ENCODE results near the gene CABP7. TPM values are rescaled to one million over a fixed set of nuclear protein-coding genes. Genes with fewer than 3 reads are reported as not detected.

CABP7 gene
- polyA plus RNA-seq, 3 donors = 0.11 to 0.12 TPM; not detected in 1

GRCh38 chr22:29768052-29768693 lies 48.4 kb downstream of the CABP7 start:
- no peak for DNase-seq

GRCh38 chr22:29769723-29770321 lies 50.0 kb downstream of the CABP7 start:
- DNase-seq = no peak

- DNase-seq = no peak
These were observed 52.4 kb downstream of the CABP7 start for GRCh38 chr22:29772170-29772641.

DNA sequence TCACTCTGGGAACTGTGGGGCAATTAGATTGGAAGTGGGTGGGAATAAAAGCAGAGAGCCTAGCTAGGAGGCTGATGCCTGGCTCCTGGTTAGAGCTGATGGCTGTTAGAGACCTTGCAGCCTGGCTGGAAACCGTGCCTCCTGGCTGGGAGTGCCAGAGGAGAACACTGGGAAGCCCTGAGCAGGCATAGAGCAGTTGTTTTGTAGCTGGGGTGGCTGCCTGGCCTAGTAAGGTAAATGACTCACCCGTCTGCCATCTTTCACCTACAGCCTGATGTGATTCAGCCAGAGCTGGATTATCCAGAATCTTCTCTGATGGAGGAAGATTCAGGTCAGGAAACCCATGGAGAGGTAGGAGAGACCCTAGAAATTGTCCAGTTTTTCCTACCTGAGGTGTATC lies 53.4 kb downstream of the CABP7 start:
- no peak for DNase-seq

- DNase-seq = no peak
These were observed 60.4 kb downstream of the CABP7 start for GRCh38 chr22:29780220-29780619.

DNA sequence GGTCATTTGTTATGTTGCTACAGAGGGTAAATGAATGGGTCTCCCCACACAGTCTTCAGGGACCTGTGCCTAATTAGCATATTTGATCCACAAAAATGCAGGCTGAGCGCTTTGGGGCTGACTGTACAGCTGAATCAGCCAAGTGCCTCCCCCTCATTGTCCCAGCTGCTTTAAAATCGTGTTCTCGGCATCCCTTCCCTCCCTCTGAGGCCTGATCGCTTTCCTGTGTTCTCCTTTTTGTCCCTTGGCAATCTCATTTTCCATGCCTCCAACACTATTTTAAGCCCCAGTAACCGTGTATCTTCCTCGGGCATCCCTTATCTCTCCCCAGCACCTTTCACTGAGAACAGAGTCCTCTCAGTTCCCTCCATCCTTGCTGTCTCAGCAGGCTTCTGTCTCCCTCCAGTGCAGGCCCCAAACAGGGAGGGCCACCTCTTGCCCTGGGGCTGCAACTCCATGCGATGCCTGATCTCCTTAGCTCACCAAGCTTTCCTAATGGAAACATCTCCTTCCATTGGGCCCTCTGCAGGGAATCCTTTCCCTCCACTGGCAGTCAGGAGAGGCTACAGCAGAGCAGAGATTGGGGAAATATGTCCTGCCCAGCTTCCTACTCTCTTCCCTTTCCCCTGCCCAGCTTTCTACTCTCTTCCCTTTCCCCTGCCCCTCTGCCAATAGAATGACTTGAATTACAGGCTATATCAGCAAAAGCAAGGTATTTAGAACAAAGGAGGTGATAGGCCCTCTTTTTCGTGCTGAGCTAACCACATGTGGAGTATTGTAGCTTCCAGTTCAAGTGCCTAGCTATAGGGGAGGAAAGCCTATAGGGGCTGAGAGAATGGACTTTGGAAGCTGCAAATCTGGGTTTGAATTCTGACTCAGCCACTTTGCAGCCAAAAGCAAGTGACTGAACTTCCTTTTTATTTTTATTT lies 61.2 kb downstream of the CABP7 start:
- DNase-seq = no peak

Other genes with a start within 250 kb of the CABP7 start
- gene NEFH, start 239.8 kb upstream of the CABP7 start, polyA plus RNA-seq (ENCODE audit: insufficient read length in 3 of 3) = 1 to 10 TPM; 7.7 to 8.1 (median 8.1) TPM
- 10 to 100 TPM; 31.5 to 37.1 (median 33.6) TPM for gene THOC5, start 166.2 kb upstream of the CABP7 start, polyA plus RNA-seq (ENCODE audit: insufficient read length in 3 of 3)
- gene NIPSNAP1, start 138.9 kb upstream of the CABP7 start, polyA plus RNA-seq (ENCODE audit: insufficient read length in 3 of 3) = 100 to 1,000 TPM; 142 to 170 (median 157) TPM
- 10 to 100 TPM; 25.9 to 31.5 (median 29.3) TPM for gene NF2, start 116.4 kb upstream of the CABP7 start, polyA plus RNA-seq (ENCODE audit: insufficient read length in 3 of 3)
- 10 to 100 TPM; 22.5 to 29.7 (median 27.1) TPM for gene ZMAT5, start 47.0 kb downstream of the CABP7 start, polyA plus RNA-seq (ENCODE audit: insufficient read length in 3 of 3)
- gene UQCR10, start 47.4 kb downstream of the CABP7 start, polyA plus RNA-seq (ENCODE audit: insufficient read length in 3 of 3) = 100 to 1,000 TPM; 136 to 168 (median 151) TPM
- gene ASCC2, start 118.3 kb downstream of the CABP7 start, polyA plus RNA-seq (ENCODE audit: insufficient read length in 3 of 3) = 10 to 100 TPM; 49.1 to 54.4 (median 52.1) TPM
- 10 to 100 TPM; 32.4 to 47.5 (median 44.9) TPM for gene MTMR3, start 163.2 kb downstream of the CABP7 start, polyA plus RNA-seq (ENCODE audit: insufficient read length in 3 of 3)

Data from renal pelvis (tissue), 4 donors.